Measurements from ENCODE around the gene SIRT6.

Gene SIRT6

GRCh38 chr19:4210166-4210731 lies 27.9 kb upstream of the SIRT6 start:
- DNase-seq (ENCODE audit: low read depth), result no peak
- H3K4me3 ChIP-seq (ENCODE audit: low read length), result no peak overlapping the region
- TF ChIP-seq, protein P1, sequence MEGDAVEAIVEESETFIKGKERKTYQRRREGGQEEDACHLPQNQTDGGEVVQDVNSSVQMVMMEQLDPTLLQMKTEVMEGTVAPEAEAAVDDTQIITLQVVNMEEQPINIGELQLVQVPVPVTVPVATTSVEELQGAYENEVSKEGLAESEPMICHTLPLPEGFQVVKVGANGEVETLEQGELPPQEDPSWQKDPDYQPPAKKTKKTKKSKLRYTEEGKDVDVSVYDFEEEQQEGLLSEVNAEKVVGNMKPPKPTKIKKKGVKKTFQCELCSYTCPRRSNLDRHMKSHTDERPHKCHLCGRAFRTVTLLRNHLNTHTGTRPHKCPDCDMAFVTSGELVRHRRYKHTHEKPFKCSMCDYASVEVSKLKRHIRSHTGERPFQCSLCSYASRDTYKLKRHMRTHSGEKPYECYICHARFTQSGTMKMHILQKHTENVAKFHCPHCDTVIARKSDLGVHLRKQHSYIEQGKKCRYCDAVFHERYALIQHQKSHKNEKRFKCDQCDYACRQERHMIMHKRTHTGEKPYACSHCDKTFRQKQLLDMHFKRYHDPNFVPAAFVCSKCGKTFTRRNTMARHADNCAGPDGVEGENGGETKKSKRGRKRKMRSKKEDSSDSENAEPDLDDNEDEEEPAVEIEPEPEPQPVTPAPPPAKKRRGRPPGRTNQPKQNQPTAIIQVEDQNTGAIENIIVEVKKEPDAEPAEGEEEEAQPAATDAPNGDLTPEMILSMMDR (conservative IDR thresholded peaks at IDR 0.05; ENCODE audit: low read length), result no peak

DNA sequence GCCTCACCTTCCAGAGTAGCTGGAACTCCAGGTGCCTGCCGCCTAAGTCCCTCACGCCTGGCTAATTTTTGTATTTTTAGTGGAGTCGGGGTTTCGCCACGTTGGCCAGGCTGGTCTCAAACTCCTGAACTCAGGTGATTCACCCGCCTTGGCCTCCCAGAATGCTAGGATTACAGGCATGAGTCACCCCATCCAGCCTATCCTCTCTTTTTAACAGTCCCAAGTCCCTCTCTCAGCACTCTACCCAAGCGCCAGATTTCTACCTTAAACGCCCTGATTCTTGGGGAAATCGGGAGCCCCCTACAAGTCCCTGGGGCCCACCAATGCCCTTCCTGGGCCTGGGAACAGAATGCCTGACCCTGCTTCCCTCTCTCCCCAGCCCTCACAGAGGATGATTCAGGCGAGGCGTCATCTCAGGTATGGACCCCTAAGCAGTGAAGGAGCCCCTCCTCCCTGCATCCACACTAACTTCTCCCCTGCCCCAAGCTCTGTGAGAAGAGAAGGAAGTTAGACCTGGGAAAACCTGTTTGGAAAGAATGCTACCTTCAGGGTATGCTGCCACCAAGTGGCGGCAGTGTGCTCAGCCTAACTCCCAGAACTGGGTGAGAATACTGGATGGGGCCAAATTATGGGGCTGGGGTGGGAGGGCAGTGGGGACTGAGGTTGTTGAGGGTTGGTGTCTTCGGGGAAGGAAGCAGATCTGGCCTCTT lies 26.2 kb upstream of the SIRT6 start:
- TF ChIP-seq, protein P1 (conservative IDR thresholded peaks at IDR 0.05; ENCODE audit: low read length), result peak; percentile 54
- H3K4me3 ChIP-seq (ENCODE audit: low read length), result no peak overlapping the region
- no peak for DNase-seq (ENCODE audit: low read depth)

- DNase-seq (ENCODE audit: low read depth), result peak; percentile 38
- no peak overlapping the region for H3K4me3 ChIP-seq (ENCODE audit: low read length)
- TF ChIP-seq, protein P1 (conservative IDR thresholded peaks at IDR 0.05; ENCODE audit: low read length), result peak; percentile 41
Measured at GRCh38 chr19:4206818-4207484, 24.6 kb upstream of the SIRT6 start.

GRCh38 chr19:4201798-4202197 lies 19.4 kb upstream of the SIRT6 start:
- DNase-seq (ENCODE audit: low read depth), result no peak
- H3K4me3 ChIP-seq (ENCODE audit: low read length), result no peak overlapping the region
- TF ChIP-seq, protein P1 (conservative IDR thresholded peaks at IDR 0.05; ENCODE audit: low read length), result no peak

DNA sequence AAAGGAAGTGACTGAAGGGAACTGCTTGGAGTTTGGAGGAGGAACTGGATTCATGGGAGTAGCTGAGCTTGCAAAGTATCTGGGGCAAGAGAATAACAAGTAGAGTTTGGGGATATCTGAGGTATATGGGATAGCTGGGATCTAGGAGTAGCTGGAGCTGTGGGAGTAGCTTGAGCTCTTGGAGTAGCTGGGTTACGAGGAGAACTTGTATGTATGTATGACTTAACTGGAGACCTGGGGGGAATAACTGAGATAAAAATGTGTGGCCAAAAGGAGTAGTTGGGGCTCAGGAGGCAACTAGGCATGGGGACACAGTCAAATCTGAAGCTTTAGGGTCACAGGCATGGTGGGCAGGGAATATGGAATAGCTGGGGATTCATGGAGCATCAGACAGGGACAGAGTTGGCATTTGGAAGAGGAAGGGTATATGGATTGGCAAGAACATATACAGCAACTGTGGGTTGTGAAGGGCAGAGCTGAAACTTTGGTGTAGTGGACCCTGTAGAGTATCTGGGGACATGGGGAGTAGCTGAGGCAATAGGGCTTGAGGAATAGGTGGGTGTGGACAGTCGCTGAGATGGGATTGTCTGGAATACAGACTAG lies 18.7 kb upstream of the SIRT6 start:
- DNase-seq (ENCODE audit: low read depth), result no peak
- no peak overlapping the region for H3K4me3 ChIP-seq (ENCODE audit: low read length)
- TF ChIP-seq, protein P1 (conservative IDR thresholded peaks at IDR 0.05; ENCODE audit: low read length), result no peak

GRCh38 chr19:4199699-4200293 lies 17.4 kb upstream of the SIRT6 start:
- DNase-seq (ENCODE audit: low read depth), result no peak
- no peak overlapping the region for H3K4me3 ChIP-seq (ENCODE audit: low read length)
- TF ChIP-seq, protein P1 (conservative IDR thresholded peaks at IDR 0.05; ENCODE audit: low read length), result no peak

All from AG10803 (cell line).